ENCODE measurements around the gene GMDS. TPM values are rescaled to one million over a fixed set of nuclear protein-coding genes. Genes with fewer than 3 reads are reported as not detected.

Gene GMDS
- total and polyA plus RNA-seq, 2 of the 8 experiments (the other 6 are each of a cell fraction or from before 2014, with no cell fraction given), result 16.8 to 50.0 TPM

GRCh38 chr6:2194643-2195042 is 50.8 kb downstream of the GMDS start:
- no peaks in the 10 kb centered on the region for H3K27me3 ChIP-seq (replicated peaks in 1 of 4; ENCODE audit: control insufficient read depth in 3 of 4, extremely low read depth in 1 of 4, insufficient read depth in 3 of 4, low read length in 3 of 4)
- no peak overlapping the region for H4K5ac ChIP-seq (ENCODE audit: insufficient read length, low read depth, low read length)
- H3K79me2 ChIP-seq (ENCODE audit: control insufficient read depth in 1 of 2, insufficient read depth in 2 of 2, low read length in 2 of 2), result peaks cover 0 to 4% of the 10 kb centered on the region in 2 experiments; a peak in 1 of 4 replicates
- no peak overlapping the region for H3K18ac ChIP-seq (ENCODE audit: extremely low read depth, low read length)
- no peak overlapping the region for H2AK5ac ChIP-seq (ENCODE audit: low read depth, low read length)
- H3K36me3 ChIP-seq (ENCODE audit: control insufficient read depth in 2 of 4, insufficient read depth in 4 of 4, low read length in 3 of 4), result no peaks in the 10 kb centered on the region
- peaks cover 5% of the 10 kb centered on the region; the same call in 1 of the 2 replicates for H3K79me1 ChIP-seq (ENCODE audit: low read depth, low read length)
- no peak overlapping the region for H3K4me3 ChIP-seq (ENCODE audit: extremely low read depth in 1 of 4, insufficient read depth in 2 of 4, low read depth in 3 of 4, low read length in 4 of 4)
- peaks cover 0 to 3% (median 0%) of the 10 kb centered on the region in 4 experiments; a peak in 2 of 7 replicates for H3K4me1 ChIP-seq (replicated peaks in 1 of 4; ENCODE audit: control insufficient read depth in 3 of 4, insufficient read depth in 4 of 4, low read length in 3 of 4)
- no peak overlapping the region for H2BK12ac ChIP-seq (ENCODE audit: low read depth, low read length)
- no peak overlapping the region for H3K4ac ChIP-seq (replicated peaks; ENCODE audit: insufficient read length, low read depth, low read length)
- H3K56ac ChIP-seq (replicated peaks; ENCODE audit: insufficient read length, low read depth, low read length), result no peak overlapping the region
- TF ChIP-seq SP4 (IDR thresholded peaks at IDR 0.05; ENCODE audit: low read length), result no peak
- TF ChIP-seq TCF12 (IDR thresholded peaks at IDR 0.05; ENCODE audit: low read depth, low read length), result no peak
- no peak for TF ChIP-seq POLR2A (IDR thresholded peaks at IDR 0.05; ENCODE audit: control extremely low read depth in 1 of 2, low read depth in 2 of 2, low read length in 2 of 2)
- TF ChIP-seq CTBP2 (IDR thresholded peaks at IDR 0.05; ENCODE audit: borderline replicate concordance, insufficient read depth, insufficient read length, low read length), result no peak
- no peak for TF ChIP-seq SIRT6 (IDR thresholded peaks at IDR 0.05; ENCODE audit: low read length)
- H3K9me3 ChIP-seq (ENCODE audit: insufficient read depth in 2 of 2, low read depth in 1 of 2, low read length in 1 of 2), result no peaks in the 10 kb centered on the region
- H3K23ac ChIP-seq (ENCODE audit: insufficient read length), result no peak overlapping the region
- no peak overlapping the region for H2BK20ac ChIP-seq (ENCODE audit: low read length)
- H2BK5ac ChIP-seq (ENCODE audit: low read depth, low read length), result no peak overlapping the region
- no peak overlapping the region for H4K91ac ChIP-seq (replicated peaks; ENCODE audit: insufficient read length, low read length)
- H2BK120ac ChIP-seq (replicated peaks; ENCODE audit: low read depth, low read length), result no peak overlapping the region
- no peaks in the 10 kb centered on the region; the same call in 1 of the 2 replicates for H3K23me2 ChIP-seq (ENCODE audit: low read depth, low read length)
- no peak overlapping the region for H3K9ac ChIP-seq (replicated peaks in 1 of 4; ENCODE audit: extremely low read depth in 1 of 4, low read depth in 3 of 4, low read length in 3 of 4)
- H3K14ac ChIP-seq (ENCODE audit: insufficient read length), result no peak overlapping the region
- no peak overlapping the region for H2AFZ ChIP-seq (ENCODE audit: low read length)
- 94% methylated on average over 4 of the region's 4 CpGs; no CpG with 5 or more reads in 1 of the 2 experiments for WGBS, 2 experiments (ENCODE audit: extremely low coverage in 1 of 2, insufficient coverage in 1 of 2, insufficient read length in 1 of 2, insufficient replicate concordance in 2 of 2, low coverage in 1 of 2, low lambda C conversion rate in 2 of 2, missing lambda C conversion rate in 1 of 2)
- H4K20me1 ChIP-seq (replicated peaks in 1 of 2; ENCODE audit: control insufficient read depth in 1 of 2, insufficient read depth in 2 of 2, low read length in 2 of 2), result no peaks in the 10 kb centered on the region
- no peak for DNase-seq (ENCODE audit: low read depth in 1 of 2, low spot score in 2 of 2)
- CTCF ChIA-PET (ENCODE audit: partially characterized antibody), result interaction anchor here (0.6 to 1.1 kb wide), 7 partner anchors 12 to 418 kb away, joined by 3 to 4 read pairs (median 3); no protein-coding TSS in a partner anchor
- no peak overlapping the region for H4K8ac ChIP-seq (ENCODE audit: extremely low read depth, insufficient read depth, low read length)
- no peak for FAIRE-seq
- H2BK15ac ChIP-seq (ENCODE audit: low read length), result no peak overlapping the region
- no peak overlapping the region for H3K4me2 ChIP-seq (ENCODE audit: insufficient read depth in 1 of 2, low read depth in 2 of 2, low read length in 2 of 2)
- POLR2A ChIA-PET (ENCODE audit: partially characterized antibody), result no interaction called here
- no peak overlapping the region for H3K27ac ChIP-seq (ENCODE audit: low read depth, low read length)
